GM19397 (cell line): Measurements from ENCODE around the gene GPT2.
A peak's percentile ranks its signal among the peaks of the same experiment; 100 is the strongest.

ENCODE experiments used
- ATAC-seq: cut with Tn5 transposase; IDR thresholded peaks from one replicate; pipeline ENCODE4 v1.9.1; 2021; ENCODE audit warnings: mild to moderate bottlenecking, moderate library complexity; ENCODE audit not compliant: unreplicated experiment

The GPT2 gene

DNA sequence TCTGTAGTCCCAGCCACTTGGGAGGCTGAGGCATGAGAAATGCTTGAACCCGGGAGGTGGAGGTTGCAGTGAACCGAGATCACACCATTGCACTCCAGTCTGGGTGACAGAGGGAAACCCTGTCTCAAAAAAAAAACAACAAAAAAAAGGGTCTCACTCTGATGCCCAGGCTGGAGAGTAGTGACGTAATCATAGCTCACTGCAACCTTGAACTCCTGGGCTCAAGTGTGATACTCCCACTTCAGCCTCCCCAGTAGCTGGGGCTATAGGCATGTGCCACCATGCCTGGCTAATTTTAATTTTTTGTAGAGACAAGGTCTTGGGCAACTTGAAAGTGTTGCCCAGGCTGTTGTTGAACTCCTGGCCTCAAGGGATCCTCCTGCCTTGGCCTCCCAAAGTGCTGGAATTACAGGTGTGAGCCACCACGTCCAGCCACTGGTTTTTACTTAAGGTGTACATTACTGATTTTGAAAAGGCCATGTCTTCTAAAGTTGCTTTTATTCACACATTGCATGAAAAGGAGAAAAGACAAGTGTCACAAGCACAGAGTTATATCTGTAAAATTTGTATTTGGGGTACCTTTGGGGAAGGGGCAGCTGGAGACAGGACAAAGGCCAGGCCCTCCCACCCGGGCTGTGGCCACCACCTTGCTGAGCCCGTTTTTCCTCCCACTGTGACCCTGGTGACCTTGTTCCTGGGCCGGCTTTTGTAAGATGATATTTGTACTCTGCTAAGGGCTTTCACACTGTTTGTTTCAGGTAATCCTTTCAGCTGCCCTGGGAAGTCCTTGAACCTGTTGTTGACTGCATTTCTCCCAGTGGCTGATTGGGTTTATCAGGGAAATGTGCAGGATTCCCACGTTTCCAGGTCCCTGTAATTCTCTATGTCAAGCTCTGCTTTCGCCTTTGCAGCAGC lies 11.5 kb downstream of the GPT2 start:
- ATAC-seq, result no peak

DNA sequence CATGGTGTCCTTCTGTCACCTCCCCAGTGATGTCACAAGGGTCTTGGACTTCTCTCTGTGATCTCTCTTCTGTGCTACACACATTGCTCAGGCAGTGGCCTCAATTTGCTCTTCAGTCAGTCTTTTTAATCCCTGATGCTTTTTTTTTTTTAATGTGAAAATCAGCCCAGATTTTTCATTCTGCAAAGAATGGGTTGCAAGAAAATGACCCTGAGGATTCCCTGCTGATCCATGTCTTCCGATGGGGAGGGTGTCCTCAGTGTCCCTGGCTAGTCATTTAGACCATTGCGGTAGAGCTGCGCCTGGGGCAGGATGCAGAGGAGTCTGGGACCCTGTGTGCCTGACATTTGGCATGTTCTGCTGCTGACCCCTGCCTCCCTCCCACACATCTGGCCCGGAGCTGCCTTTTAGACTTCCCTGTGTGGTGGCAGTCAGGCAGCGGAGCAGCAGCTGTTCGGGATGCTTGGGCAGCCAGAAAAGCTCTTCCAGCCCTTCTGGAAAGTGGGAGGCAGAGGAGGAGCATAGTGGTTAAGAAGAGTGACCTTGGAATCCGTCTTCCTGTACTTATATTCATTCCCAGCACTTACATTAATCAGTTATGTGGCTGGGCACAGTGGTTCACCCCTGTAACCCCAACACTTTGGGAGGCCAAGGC lies 12.3 kb downstream of the GPT2 start:
- no peak for ATAC-seq

DNA sequence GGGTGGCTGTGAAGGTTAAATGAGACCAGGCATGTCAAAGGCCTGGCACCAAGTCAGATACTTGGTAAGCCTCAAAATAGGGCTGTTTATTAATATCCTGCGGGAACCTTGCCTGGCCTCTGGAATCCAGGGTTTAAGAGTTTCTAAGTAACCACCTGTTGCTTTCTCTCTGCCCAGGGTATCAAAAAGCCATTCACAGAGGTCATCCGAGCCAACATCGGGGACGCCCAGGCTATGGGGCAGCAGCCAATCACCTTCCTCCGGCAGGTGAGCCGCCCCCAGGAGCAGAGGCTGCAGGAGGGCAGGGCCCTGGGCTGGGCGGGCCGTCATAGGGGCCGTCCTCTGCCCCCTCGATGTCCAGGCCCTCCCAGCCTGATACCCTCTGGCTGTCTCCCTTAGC lies 13.3 kb downstream of the GPT2 start:
- no peak for ATAC-seq

DNA sequence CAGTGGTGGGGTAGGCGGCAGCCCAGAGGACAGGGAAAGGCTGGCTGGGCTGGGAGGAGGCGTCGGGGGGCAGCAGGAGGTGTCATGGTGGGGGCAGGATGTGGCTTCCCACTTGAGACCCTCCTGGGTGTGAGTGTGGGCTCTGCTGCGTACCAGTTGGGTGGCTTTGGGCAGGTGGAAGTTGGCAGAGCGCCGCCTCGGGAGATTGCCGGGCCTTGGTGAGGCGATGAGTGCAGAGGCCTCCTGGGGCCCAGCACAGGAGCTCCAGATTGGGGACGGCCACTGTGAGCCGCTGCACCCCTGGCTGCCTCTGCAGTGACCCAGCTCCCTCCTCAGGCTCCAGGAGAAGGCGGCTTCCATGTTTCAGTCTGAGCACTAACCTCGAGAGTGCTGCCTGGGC lies 13.8 kb downstream of the GPT2 start:
- no peak for ATAC-seq

- ATAC-seq, result no peak
Measured at GRCh38 chr16:46899443-46900143, 15.4 kb downstream of the GPT2 start.

DNA sequence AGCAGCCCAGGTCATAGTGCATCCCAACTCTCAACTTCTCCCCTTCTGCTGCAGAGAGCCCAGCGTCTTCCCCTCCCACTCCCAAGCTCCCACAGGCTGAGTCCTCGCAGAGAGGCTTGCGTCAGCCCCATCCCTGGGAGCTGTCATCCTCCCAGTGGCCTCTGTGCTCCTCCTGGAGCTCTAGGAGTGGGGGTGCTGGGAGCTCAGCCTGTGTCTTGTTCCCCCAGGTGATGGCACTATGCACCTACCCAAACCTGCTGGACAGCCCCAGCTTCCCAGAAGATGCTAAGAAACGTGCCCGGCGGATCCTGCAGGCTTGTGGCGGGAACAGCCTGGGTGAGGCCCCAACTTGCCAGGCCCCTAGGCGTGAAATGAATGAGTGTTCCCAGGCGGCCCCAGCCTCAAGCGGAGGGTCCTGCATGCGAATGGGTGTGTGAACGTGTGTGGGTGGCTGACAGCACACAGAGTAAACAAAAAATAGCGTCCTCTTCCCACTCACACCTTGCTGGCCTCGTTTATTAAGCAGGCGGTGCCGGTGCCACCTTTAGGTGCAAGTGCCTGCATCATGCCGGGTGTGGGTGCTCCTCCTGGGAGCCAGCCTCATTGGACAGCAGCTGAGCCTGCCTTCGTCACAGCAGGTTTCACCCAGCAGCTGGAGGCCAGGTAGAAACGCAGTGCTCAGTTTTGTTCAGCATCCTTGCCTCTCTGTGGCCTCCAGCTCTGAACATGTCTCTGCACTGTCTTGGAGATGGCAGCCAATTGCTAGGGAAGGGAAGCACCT lies 16.5 kb downstream of the GPT2 start:
- ATAC-seq, result no peak

- ATAC-seq, result no peak
Measured at GRCh38 chr16:46901709-46902108, 17.5 kb downstream of the GPT2 start.

DNA sequence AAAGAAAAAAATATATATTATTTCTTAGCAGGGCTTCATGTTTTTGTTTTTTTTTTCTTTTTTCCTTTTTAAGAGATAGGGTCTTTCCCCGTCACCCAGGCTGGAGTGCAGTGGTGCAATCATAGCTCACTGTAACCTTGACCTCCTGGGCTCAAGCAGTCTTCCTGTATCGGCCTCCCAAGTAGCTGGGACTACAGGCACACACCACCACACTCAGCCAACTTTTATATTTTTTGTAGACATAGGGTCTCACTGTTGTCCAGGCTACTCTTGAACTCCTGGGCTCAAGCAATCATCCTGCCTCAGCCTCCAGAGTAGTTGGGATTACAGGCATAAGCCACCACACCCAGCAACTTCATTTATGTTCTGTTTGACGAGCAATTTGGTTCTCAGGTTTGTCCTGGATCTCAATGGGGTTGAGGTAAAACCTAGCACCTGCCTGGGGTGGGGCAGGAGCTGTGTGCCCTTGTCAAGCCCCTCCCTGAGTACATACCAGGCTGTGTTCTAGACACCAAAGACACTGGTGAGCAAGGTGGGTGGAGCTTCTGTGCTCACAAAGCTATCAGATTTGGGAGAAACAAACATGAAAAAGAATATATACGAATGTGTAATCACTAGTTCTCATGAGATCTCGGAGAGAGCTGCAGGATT lies 19.2 kb downstream of the GPT2 start:
- no peak for ATAC-seq

DNA sequence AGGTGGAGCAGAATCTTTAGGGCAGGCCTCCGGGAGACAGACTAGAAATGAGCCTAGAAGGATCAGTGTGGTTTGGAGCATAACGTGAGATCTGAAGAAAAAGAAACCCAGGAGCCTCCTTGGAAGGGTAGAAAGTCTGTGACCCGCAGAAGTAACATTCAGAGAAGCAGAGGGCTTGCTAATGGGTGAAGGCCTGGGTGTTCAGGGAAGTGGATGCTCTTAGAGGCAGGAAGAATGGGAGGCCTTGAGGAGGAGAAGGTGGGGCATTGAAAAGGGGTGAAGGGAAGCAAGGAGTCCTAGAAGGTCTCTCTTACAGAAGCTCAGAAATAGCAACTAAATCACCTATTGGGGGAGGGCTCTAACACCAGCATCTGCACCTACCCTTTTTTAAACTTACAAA lies 20.3 kb downstream of the GPT2 start:
- no peak for ATAC-seq

DNA sequence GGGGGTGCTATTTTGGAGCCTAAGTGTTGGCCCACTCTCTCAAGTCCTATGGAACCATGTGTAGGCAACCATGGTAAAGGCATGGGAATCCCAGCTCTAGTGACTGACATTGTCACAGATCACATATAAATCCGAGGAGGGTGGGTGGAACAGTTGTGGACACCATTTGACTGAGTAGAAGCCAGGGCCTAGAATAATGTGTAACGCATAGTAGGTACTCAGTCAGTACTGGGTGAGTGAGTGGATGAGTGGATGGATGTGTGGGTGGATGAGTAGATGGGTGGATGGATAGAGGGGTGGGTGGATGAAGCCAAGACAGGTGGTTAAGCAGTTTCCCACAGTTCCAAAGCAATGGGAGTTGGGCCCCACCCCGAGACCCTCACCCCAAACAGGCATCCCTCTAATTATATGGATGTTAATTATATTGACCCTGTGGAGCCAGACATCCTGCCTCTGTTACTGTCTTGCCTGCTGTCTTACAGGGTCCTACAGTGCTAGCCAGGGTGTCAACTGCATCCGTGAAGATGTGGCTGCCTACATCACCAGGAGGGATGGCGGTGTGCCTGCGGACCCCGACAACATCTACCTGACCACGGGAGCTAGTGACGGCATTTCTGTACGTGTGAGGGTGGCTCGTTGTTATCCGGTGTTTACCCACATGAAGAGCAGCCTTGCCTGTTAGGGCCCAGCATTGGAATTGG lies 22.3 kb downstream of the GPT2 start:
- no peak for ATAC-seq

DNA sequence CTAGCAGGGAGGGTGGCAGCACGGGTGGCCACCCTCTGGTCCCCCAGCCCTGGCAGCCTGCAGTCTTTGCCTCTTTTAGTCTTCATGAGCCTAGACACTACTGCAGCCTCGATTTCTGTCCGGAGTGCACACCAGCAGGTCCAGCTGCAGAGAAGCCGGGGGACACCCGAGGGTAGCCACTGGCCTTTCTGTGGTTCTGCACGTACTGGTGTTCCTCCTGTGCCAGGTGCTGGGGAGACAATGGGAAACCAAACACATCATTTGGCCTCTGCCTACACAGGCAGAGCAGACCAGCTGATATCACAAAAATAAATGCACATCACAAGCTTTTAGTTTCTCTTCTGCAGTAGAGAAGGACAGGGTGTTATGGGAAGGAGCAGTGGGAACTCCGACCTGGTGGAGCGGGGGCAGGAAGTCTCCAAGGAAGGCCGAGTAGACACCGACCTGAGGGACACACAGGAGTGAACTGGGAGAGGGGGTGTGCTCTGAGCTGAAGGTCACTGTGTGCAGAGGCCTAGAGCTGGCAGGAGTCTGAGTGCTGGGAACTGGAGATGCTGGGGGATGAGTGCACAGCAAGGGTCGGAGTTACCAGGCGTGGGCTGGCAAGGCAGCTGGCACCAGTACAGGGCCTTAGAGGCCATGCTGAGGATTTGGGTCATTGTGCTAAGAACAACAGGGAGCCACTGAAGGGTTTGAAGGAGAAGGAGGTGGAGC lies 23.1 kb downstream of the GPT2 start:
- no peak for ATAC-seq

DNA sequence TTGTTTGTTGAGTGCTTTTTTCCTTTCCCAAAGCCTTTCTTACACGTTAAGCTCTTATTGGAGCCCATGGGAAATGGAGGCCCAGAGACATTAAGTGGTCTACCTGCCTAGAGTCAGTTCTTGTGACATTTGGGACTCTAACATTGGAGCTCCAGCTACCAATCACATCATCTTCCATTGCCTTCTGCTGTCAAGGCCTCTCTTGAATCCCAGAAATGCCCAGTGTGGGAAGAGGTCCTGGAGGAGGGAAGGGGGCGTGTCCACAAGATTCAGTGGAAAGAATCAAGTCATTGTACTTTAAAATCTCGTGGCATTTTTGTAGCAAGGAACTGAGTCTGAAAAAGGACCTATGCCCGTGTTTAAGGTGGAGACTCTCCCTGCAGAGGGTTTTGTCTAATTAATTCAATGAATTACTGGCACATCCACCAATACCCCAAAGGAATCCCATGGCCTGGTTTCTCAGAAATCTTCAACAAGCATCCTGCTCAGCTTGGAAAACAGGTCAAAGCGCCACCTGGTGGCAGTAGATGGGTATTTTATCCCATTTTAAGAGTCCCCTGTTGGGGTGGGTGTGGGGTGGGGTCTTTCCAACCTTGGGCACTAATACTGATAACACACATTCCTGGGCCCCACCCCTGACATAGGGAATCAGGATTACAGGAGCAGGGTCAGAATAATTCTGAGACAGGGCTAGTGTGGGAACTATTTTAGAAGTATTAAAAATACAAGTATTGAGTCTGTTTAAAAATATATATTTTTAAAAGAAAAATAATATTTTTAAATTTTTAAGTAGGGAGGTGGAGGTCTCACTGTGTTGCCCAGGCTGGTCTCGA lies 24.6 kb downstream of the GPT2 start:
- ATAC-seq, result no peak

DNA sequence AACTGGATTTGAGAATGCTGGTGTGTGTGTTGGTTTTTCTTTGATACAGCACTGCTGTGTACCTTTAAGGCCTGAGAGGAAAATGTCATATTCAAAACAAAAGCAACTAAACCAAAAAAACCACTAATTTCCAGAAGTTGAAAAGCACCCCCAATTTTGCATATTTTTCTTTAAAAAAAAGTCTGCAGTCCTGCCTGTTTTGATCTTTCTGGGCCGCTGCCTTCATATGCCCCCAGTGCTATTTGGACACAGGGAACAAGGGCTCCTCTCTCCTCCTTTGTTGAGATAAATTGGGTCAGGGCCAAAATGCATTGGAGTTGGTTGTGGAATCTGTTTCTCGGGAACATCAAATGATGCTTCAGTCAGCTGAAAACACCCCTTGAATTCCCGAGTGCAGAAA lies 26.9 kb downstream of the GPT2 start:
- ATAC-seq, result peak; percentile 52

GRCh38 chr16:46911650-46912049 lies 27.5 kb downstream of the GPT2 start:
- ATAC-seq, result no peak

- ATAC-seq, result no peak
Measured at GRCh38 chr16:46914556-46915201, 30.5 kb downstream of the GPT2 start.

- no peak for ATAC-seq
Measured at GRCh38 chr16:46915483-46916025, 31.4 kb downstream of the GPT2 start.

DNA sequence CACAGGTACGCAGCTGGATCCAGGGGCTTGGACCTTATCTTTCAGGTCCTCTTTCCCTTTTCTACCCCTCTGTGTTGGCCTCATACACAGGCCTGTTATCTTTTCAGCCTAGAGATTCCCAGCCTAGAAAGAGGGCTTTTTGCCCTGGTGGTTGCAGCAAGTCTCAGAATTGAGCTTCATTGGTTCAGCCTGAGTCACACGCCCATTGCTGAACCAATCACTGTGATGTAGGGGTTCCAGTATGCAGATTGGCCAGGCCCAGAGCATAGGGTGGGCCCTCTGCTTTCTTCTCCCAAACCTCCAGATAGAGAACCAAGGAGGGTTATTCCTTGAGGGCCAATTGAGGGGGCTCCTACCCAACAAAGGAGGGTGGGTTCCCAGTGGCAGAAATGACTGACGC lies 32.8 kb downstream of the GPT2 start:
- ATAC-seq, result no peak

DNA sequence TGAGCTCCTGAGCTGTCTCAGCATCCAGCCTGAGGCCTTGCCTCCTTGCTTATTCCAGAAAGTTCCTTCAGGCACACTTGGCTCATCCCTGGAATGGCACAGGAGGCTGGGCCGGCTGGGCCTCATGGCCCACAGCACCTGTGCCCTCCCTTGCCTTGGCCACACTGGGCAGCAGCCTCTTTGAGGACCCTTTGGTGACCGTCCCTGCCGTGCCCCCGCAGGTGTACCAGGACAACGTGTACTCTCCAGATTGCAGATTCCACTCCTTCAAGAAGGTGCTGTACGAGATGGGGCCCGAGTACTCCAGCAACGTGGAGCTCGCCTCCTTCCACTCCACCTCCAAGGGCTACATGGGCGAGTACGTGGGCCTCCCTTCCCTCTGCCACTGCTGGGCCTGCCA lies 34.2 kb downstream of the GPT2 start:
- ATAC-seq, result no peak
